Ovary (tissue), 9 donors: ENCODE results near the gene CDKAL1. TPM values are rescaled to one million over a fixed set of nuclear protein-coding genes. Genes with fewer than 3 reads are reported as not detected.

ENCODE experiments used
- DNase-seq, 5 donors: peaks; one replicate each; pipeline ENCODE4 v3.0.0-alpha.2; 2019 to 2020
- H3K27ac ChIP-seq, 2 donors: fragments of 200-600 bp; one replicate each; pipeline versions ENCODE4 v1.5.1 to v1.8.0; 2019 to 2022
- H3K27me3 ChIP-seq: fragments of 200-600 bp; one replicate; pipeline ENCODE4 v1.8.0; 2022
- H3K36me3 ChIP-seq: fragments of 200-600 bp; sonication (generic); one replicate; pipeline ENCODE4 v1.5.1; 2019
- H3K4me1 ChIP-seq: one replicate; pipeline ENCODE4 v1.8.1; 2013; ENCODE audit warnings: mild to moderate bottlenecking, moderate library complexity; ENCODE audit not compliant: insufficient read depth
- H3K4me3 ChIP-seq: fragments of 200-600 bp; sonication (generic); one replicate; pipeline ENCODE4 v1.5.1; 2017
- H3K9me3 ChIP-seq, 2 donors: fragments of 200-600 bp in 1 of 2; sonication (generic) in 1 of 2; one replicate each; pipeline versions ENCODE4 v1.5.1 to v1.8.1; 2013 to 2019; ENCODE audit warnings: mild to moderate bottlenecking in 1 of 2, moderate library complexity in 1 of 2
- EP300 ChIP-seq: sonication (generic); formaldehyde crosslinking; IDR thresholded peaks from one replicate; pipeline ENCODE4 v1.6.1; 2017; ENCODE audit warnings: antibody characterized with exemption
- POLR2A ChIP-seq: fragments of 450-650 bp; IDR thresholded peaks from one replicate; pipeline ENCODE4 v1.6.1; 2017; ENCODE audit warnings: antibody characterized with exemption, mild to moderate bottlenecking, moderate library complexity
- WGBS, 3 donors: extraction: QIAGEN DNeasy Blood & Tissue Kit in 1 of 3; methylation state at CpG; one replicate each; pipeline versions ENCODE4 v1.1.5 to v1.1.7; 2013 to 2017; 5-methylcytosine and 5-hydroxymethylcytosine counted together
- intact Hi-C, 4 donors: fragments of 100-400 bp; cut with DNase I; formaldehyde crosslinking; loops; one replicate each; pipeline versions ENCODE4 v1.11.0 to v1.15.1; 2022 to 2023
- polyA plus RNA-seq, 2 donors: library from polyadenylated mRNA; stranded (reverse); fragments of 200-250 nt in 1 of 2; fragments of 350-450 nt in 1 of 2; fragmentation: Illumina TruSeq in 1 of 2; extraction: RNeasy Lipid Tissue Mini Kit (QIAGEN cat#74804) in 1 of 2; gene quantifications; one replicate each; pipeline ENCODE4 v1.2.3, GENCODE V29; 2013 to 2014
- total RNA-seq, 7 donors: library from RNA; depleted of rRNA in 2 of 7; stranded (reverse); fragments of >200 nt in 2 of 7; fragmentation: NEBNext Ultra II Directional in 3 of 7; extraction: Animal tissue kit (Norgen Biotek cat#: 25700) in 3 of 7; gene quantifications; one replicate each; pipeline versions ENCODE4 v1.1.0 to v1.2.4, GENCODE V29; 2016 to 2023
- TF ChIP-seq, protein P1 (sequence below), 3 donors: fragments of 450-650 bp in 2 of 3; fragments of 200-600 bp in 1 of 3; IDR thresholded peaks; one replicate each; pipeline versions ENCODE4 v1.5.1 to v1.8.0; 2016 to 2022; ENCODE audit warnings: antibody characterized with exemption in 3 of 3, mild to moderate bottlenecking in 1 of 3
- donor health status: DM: no; HTN: no; CAD: no; lungs with moderate emphysema.
- donor health status: DM: no; HTN: no; CAD: no.
- donor health status: Bipolar disorder and iron deficiency.
- donor health status: DM: yes; HTN: yes; CAD: no.
- donor health status: DM: no; HTN: no; CAD: no.
- donor health status: DM: yes; HTN: yes; CAD: no.

Gene CDKAL1
- total and polyA plus RNA-seq, 9 donors: 6.8 to 21.3 (median 18.9) TPM

- no peaks in the 10 kb centered on the region for H3K36me3 ChIP-seq
- TF ChIP-seq POLR2A: no peak
- no peak for TF ChIP-seq EP300
- TF ChIP-seq, protein P1, sequence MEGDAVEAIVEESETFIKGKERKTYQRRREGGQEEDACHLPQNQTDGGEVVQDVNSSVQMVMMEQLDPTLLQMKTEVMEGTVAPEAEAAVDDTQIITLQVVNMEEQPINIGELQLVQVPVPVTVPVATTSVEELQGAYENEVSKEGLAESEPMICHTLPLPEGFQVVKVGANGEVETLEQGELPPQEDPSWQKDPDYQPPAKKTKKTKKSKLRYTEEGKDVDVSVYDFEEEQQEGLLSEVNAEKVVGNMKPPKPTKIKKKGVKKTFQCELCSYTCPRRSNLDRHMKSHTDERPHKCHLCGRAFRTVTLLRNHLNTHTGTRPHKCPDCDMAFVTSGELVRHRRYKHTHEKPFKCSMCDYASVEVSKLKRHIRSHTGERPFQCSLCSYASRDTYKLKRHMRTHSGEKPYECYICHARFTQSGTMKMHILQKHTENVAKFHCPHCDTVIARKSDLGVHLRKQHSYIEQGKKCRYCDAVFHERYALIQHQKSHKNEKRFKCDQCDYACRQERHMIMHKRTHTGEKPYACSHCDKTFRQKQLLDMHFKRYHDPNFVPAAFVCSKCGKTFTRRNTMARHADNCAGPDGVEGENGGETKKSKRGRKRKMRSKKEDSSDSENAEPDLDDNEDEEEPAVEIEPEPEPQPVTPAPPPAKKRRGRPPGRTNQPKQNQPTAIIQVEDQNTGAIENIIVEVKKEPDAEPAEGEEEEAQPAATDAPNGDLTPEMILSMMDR (IDR thresholded peaks at IDR 0.05): no peak
- no peak for DNase-seq
- no peak overlapping the region for H3K4me3 ChIP-seq
- H3K4me1 ChIP-seq: no peaks in the 10 kb centered on the region
- no peaks in the 10 kb centered on the region for H3K9me3 ChIP-seq
- intact Hi-C loops: no loop called here
- H3K27ac ChIP-seq: no peak overlapping the region
- no peaks in the 10 kb centered on the region for H3K27me3 ChIP-seq
- WGBS, 3 donors: 80 to 95% (median 91%) methylated on average over 8 of the region's 8 CpGs
Observed at GRCh38 chr6:21071780-21072468, 537.7 kb downstream of the CDKAL1 start.

GRCh38 chr6:21073318-21073839 is 539.1 kb downstream of the CDKAL1 start:
- intact Hi-C loops: no loop called here
- H3K9me3 ChIP-seq: no peaks in the 10 kb centered on the region
- TF ChIP-seq EP300: no peak
- TF ChIP-seq, protein P1 (IDR thresholded peaks at IDR 0.05): no peak
- TF ChIP-seq POLR2A: no peak
- H3K4me3 ChIP-seq: no peak overlapping the region
- no peaks in the 10 kb centered on the region for H3K27me3 ChIP-seq
- WGBS, 3 donors: 89 to 96% (median 94%) methylated on average over 2 of the region's 2 CpGs
- no peak for DNase-seq
- no peak overlapping the region for H3K27ac ChIP-seq
- no peaks in the 10 kb centered on the region for H3K36me3 ChIP-seq
- no peaks in the 10 kb centered on the region for H3K4me1 ChIP-seq

GRCh38 chr6:21074484-21074883 is 540.2 kb downstream of the CDKAL1 start:
- H3K36me3 ChIP-seq: no peaks in the 10 kb centered on the region
- DNase-seq: no peak
- H3K4me3 ChIP-seq: no peak overlapping the region
- H3K9me3 ChIP-seq: no peaks in the 10 kb centered on the region
- TF ChIP-seq EP300: no peak
- TF ChIP-seq, protein P1 (IDR thresholded peaks at IDR 0.05): no peak
- TF ChIP-seq POLR2A: no peak
- H3K27me3 ChIP-seq: no peaks in the 10 kb centered on the region
- WGBS, 3 donors: 98 to 100% (median 99%) methylated on average over 1 of the region's 1 CpG
- peaks cover 2% of the 10 kb centered on the region for H3K4me1 ChIP-seq
- H3K27ac ChIP-seq: no peak overlapping the region
- intact Hi-C loops: no loop called here

GRCh38 chr6:21075986-21076385 is 541.7 kb downstream of the CDKAL1 start:
- intact Hi-C loops: no loop called here
- H3K9me3 ChIP-seq: no peaks in the 10 kb centered on the region
- H3K4me3 ChIP-seq: no peak overlapping the region
- TF ChIP-seq EP300: no peak
- TF ChIP-seq, protein P1 (IDR thresholded peaks at IDR 0.05): no peak
- no peak for TF ChIP-seq POLR2A
- H3K27me3 ChIP-seq: no peaks in the 10 kb centered on the region
- H3K4me1 ChIP-seq: peaks cover 6% of the 10 kb centered on the region
- H3K36me3 ChIP-seq: no peaks in the 10 kb centered on the region
- DNase-seq: no peak
- WGBS, 3 donors: 85 to 91% (median 88%) methylated on average over 2 of the region's 2 CpGs
- H3K27ac ChIP-seq: no peak overlapping the region
